HFF-Myc (cell line): Measurements from ENCODE around the gene NUDT3.
A peak's percentile ranks its signal among the peaks of the same experiment; 100 is the strongest.

Source experiments
- DNase-seq: peaks from one replicate; pipeline ENCODE4 v3.0.0-alpha.2; 2011; ENCODE audit warnings: low read depth; ENCODE audit errors: extremely low read depth
- H3K4me3 ChIP-seq: replicated peaks from 2 replicates; pipeline ENCODE4 v1.5.1; 2011; ENCODE audit warnings: low read depth, mild to moderate bottlenecking, control low read depth, low read length
- CTCF ChIP-seq: IDR thresholded peaks from 2 replicates; pipeline ENCODE4 v1.5.1; 2012; ENCODE audit warnings: mild to moderate bottlenecking, low read depth, low read length, control low read depth; ENCODE audit errors: missing control alignments

The NUDT3 gene

GRCh38 chr6:34301408-34301807 lies 91.1 kb downstream of the NUDT3 start:
- DNase-seq = peak; percentile 12
- no peak overlapping the region for H3K4me3 ChIP-seq
- TF ChIP-seq CTCF = no peak

GRCh38 chr6:34300332-34300751 lies 92.1 kb downstream of the NUDT3 start:
- TF ChIP-seq CTCF = no peak
- no peak overlapping the region for H3K4me3 ChIP-seq
- DNase-seq = no peak

- DNase-seq = no peak
- TF ChIP-seq CTCF = no peak
- H3K4me3 ChIP-seq = no peak overlapping the region
These were observed 93.5 kb downstream of the NUDT3 start for GRCh38 chr6:34298941-34299340.

- DNase-seq = no peak
- no peak overlapping the region for H3K4me3 ChIP-seq
- TF ChIP-seq CTCF = no peak
These were observed 96.7 kb downstream of the NUDT3 start for GRCh38 chr6:34295721-34296120.

GRCh38 chr6:34292954-34293353 lies 99.5 kb downstream of the NUDT3 start:
- H3K4me3 ChIP-seq = no peak overlapping the region
- no peak for DNase-seq
- TF ChIP-seq CTCF = no peak

- no peak for DNase-seq
- no peak overlapping the region for H3K4me3 ChIP-seq
- no peak for TF ChIP-seq CTCF
These were observed 103.3 kb downstream of the NUDT3 start for GRCh38 chr6:34289137-34289536.

GRCh38 chr6:34288581-34288980 lies 103.9 kb downstream of the NUDT3 start:
- TF ChIP-seq CTCF = no peak
- DNase-seq = no peak
- H3K4me3 ChIP-seq = no peak overlapping the region
